Ectodermal cell (in vitro differentiated cells): Measurements from ENCODE around the gene PTPRN2.

Source experiments
- H3K27ac ChIP-seq: 2 replicates; pipeline ENCODE4 v1.7.0; 2013; ENCODE audit warnings: mild to moderate bottlenecking, low read depth, low read length; ENCODE audit not compliant: insufficient read depth, poor library complexity, severe bottlenecking
- H3K27me3 ChIP-seq: 2 replicates; pipeline ENCODE4 v1.7.0; 2013; ENCODE audit warnings: mild to moderate bottlenecking, low read length; ENCODE audit not compliant: insufficient read depth, control insufficient read depth, poor library complexity, severe bottlenecking
- H3K36me3 ChIP-seq: one replicate; pipeline ENCODE4 v1.7.0; 2013; ENCODE audit warnings: low read length; ENCODE audit not compliant: control insufficient read depth, insufficient read depth
- H3K4me1 ChIP-seq: one replicate; pipeline ENCODE4 v1.7.0; 2013; ENCODE audit warnings: low read length; ENCODE audit not compliant: control insufficient read depth, insufficient read depth
- H3K4me3 ChIP-seq: 2 replicates; pipeline ENCODE4 v1.7.0; 2013; ENCODE audit warnings: low read depth, low read length, control low read depth; ENCODE audit not compliant: insufficient read depth
- H3K9me3 ChIP-seq: 2 replicates; pipeline ENCODE4 v1.7.0; 2013; ENCODE audit warnings: mild to moderate bottlenecking, low read length, moderate library complexity; ENCODE audit not compliant: control insufficient read depth
- WGBS, 2 experiments: methylation state at CpG; one replicate each; pipeline ENCODE4 v1.1.7; 2013; ENCODE audit warnings: missing lambda C conversion rate in 2 of 2; 5-methylcytosine and 5-hydroxymethylcytosine counted together

PTPRN2 gene

DNA sequence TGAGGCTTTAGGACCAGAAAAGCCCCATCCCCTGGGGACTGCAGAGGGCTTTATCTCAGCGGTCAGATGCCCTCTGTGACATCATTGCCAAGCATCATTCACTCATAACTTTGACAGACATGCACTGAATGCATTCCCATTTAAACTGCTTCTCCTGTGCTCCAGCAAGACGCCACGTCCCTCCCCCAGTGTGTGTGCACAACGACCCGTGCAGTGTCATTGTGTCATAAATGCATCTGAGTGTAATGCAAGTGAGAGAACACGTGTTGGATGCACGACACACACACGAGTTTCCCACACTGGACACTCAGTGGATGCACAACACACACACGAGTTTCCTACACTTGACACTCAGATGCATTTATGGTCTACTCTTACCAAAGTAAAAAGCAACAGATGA, 337.9 kb downstream of the PTPRN2 start:
- Histone ChIP-seq H3K27ac (no peak overlapping the region), H3K27me3 (no peaks in the 10 kb centered on the region), H3K4me3 (no peak overlapping the region), H3K4me1 (no peaks in the 10 kb centered on the region), H3K36me3 (no peaks in the 10 kb centered on the region), H3K9me3 (peaks cover 12% of the 10 kb centered on the region)
- 77 to 79% methylated on average over 9 of the region's 9 CpGs for WGBS, 2 experiments

DNA sequence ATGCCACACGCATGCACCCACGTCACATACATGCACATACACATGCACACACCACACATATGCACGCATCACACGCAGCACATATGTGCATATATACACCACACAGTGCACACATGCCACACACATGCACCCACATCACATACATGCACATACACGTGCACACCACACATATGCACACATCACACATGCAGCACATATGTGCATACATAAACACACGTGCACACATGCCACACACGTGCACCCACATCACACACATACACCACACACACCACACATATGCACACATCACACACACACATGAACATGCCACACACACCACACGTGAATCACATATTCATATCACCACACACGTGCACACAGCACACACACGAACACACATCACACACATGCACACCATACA, 338.8 kb downstream of the PTPRN2 start:
- no peaks in the 10 kb centered on the region for H3K27me3 ChIP-seq
- 35 to 43% methylated on average over 8 to 9 of the region's 10 CpGs for WGBS, 2 experiments
- no peaks in the 10 kb centered on the region for H3K4me1 ChIP-seq
- H3K36me3 ChIP-seq, result no peaks in the 10 kb centered on the region
- no peak overlapping the region for H3K27ac ChIP-seq
- peaks cover 16% of the 10 kb centered on the region for H3K9me3 ChIP-seq
- H3K4me3 ChIP-seq, result no peak overlapping the region

- Histone ChIP-seq H3K36me3 (no peaks in the 10 kb centered on the region), H3K9me3 (peaks cover 14% of the 10 kb centered on the region), H3K27ac (no peak overlapping the region), H3K4me3 (no peak overlapping the region), H3K27me3 (no peaks in the 10 kb centered on the region), H3K4me1 (no peaks in the 10 kb centered on the region)
- 76 to 80% methylated on average over 14 of the region's 14 CpGs for WGBS, 2 experiments
Observed at GRCh38 chr7:158247758-158248487, 339.7 kb downstream of the PTPRN2 start.

GRCh38 chr7:158246960-158247673, 340.5 kb downstream of the PTPRN2 start:
- no peaks in the 10 kb centered on the region for H3K36me3 ChIP-seq
- H3K27ac ChIP-seq, result no peak overlapping the region
- H3K4me1 ChIP-seq, result no peaks in the 10 kb centered on the region
- no peaks in the 10 kb centered on the region for H3K27me3 ChIP-seq
- H3K9me3 ChIP-seq, result peaks cover 13% of the 10 kb centered on the region
- WGBS, 2 experiments, result 80 to 82% methylated on average over 28 of the region's 28 CpGs
- no peak overlapping the region for H3K4me3 ChIP-seq

GRCh38 chr7:158246272-158246959, 341.2 kb downstream of the PTPRN2 start:
- H3K9me3 ChIP-seq, result peaks cover 10% of the 10 kb centered on the region
- no peaks in the 10 kb centered on the region for H3K36me3 ChIP-seq
- H3K27me3 ChIP-seq, result no peaks in the 10 kb centered on the region
- no peaks in the 10 kb centered on the region for H3K4me1 ChIP-seq
- H3K27ac ChIP-seq, result no peak overlapping the region
- 82 to 83% methylated on average over 24 of the region's 24 CpGs for WGBS, 2 experiments
- H3K4me3 ChIP-seq, result no peak overlapping the region

DNA sequence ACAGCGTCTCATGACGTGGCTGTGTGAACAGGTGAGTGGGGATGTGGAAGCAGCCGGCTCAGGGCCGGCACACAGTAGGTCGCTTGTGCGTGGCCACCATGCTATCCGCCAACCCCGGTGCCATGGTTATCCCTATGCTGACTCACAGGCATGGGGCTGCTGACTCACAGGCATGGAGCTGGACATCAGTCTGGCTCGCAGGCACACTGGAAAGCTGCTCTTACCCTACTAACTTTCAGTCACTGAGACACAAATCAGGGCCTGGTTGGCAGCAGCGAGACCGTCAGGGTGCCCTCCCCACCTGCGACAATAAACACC, 341.9 kb downstream of the PTPRN2 start:
- WGBS, 2 experiments, result 89 to 91% methylated on average over 12 of the region's 12 CpGs
- Histone ChIP-seq H3K4me3 (no peak overlapping the region), H3K36me3 (no peaks in the 10 kb centered on the region), H3K9me3 (peaks cover 6% of the 10 kb centered on the region), H3K27ac (no peak overlapping the region), H3K27me3 (no peaks in the 10 kb centered on the region), H3K4me1 (no peaks in the 10 kb centered on the region)

- Histone ChIP-seq H3K36me3 (no peaks in the 10 kb centered on the region), H3K9me3 (peaks cover 6% of the 10 kb centered on the region), H3K4me3 (no peak overlapping the region), H3K27me3 (no peaks in the 10 kb centered on the region), H3K4me1 (no peaks in the 10 kb centered on the region), H3K27ac (no peak overlapping the region)
- 91% methylated on average over 40 of the region's 40 CpGs for WGBS, 2 experiments
Observed at GRCh38 chr7:158244873-158245723, 342.5 kb downstream of the PTPRN2 start.

DNA sequence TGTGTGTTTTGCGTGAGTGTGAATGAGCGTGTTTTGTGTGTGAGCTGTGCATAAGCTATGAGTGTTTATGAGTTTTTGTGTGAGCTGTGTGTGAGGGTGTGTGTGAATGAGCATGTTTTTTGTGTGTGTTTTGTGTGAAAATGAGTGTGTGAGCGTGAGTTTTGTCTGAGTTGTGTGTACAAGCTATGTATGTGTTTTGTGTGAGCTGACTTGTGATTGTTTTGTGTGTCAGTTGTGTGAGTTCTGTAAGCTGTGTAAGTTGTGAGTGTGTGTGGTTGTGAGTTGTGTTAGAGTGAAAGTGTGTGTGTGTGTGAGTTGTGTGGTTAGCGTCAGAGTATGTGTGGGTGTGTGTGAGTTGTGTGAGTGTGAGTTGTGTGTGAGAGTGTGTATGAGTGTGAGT, 343.2 kb downstream of the PTPRN2 start:
- Histone ChIP-seq H3K4me1 (no peaks in the 10 kb centered on the region), H3K27me3 (no peaks in the 10 kb centered on the region), H3K36me3 (no peaks in the 10 kb centered on the region), H3K4me3 (no peak overlapping the region), H3K9me3 (peaks cover 4% of the 10 kb centered on the region), H3K27ac (no peak overlapping the region)
- 85 to 88% methylated on average over 4 of the region's 4 CpGs for WGBS, 2 experiments

DNA sequence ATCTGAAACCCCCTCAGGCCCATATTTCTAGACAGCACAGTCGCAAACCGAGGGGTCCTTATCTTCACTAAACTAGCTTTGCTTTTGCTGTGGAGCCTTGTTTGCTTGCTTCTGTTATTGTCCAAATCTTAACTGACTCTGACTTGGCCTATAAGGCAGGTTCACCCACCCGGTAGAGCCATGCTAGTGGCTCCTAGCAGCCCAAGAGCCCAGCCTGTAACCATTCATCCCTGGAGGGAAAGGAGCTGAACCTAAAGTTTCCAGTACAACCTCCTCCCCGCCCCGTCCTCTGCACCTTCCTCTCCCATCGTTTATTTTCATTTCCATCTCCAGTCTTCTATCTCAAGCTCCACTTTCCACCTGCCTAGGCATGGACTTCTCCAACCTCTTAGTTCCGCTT, 345.7 kb downstream of the PTPRN2 start:
- H3K27me3 ChIP-seq, result no peaks in the 10 kb centered on the region
- H3K9me3 ChIP-seq, result peaks cover 6% of the 10 kb centered on the region
- no peaks in the 10 kb centered on the region for H3K4me1 ChIP-seq
- no peaks in the 10 kb centered on the region for H3K36me3 ChIP-seq
- H3K27ac ChIP-seq, result no peak overlapping the region
- WGBS, 2 experiments, result 70 to 74% methylated on average over 7 of the region's 7 CpGs
- no peak overlapping the region for H3K4me3 ChIP-seq

DNA sequence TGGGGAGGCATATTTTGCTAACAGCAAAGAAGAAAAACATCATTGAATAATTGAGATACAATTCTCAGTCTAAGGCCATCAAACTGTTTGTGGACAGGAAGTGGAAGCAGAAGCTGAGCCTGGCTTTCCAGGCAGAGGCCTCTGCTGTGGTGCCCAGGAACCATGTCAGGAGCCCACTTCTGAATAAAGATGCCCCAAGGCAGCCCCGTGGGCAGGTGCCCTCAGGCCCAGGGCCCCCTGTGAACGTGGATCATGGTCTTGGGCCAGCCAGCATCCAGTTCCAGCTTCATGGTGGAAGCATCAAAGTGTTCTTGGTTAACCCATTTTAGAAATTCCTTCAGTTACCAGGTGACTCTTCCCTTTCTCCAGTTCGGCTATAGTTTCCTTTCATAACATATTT, 346.8 kb downstream of the PTPRN2 start:
- Histone ChIP-seq H3K27me3 (no peaks in the 10 kb centered on the region), H3K9me3 (peaks cover 6% of the 10 kb centered on the region), H3K4me1 (no peaks in the 10 kb centered on the region), H3K4me3 (no peak overlapping the region), H3K36me3 (no peaks in the 10 kb centered on the region), H3K27ac (no peak overlapping the region)
- 57 to 58% methylated on average over 3 of the region's 3 CpGs for WGBS, 2 experiments
